GM12878 (cell line): Measurements from ENCODE around the gene FIBCD1. TPM values are rescaled to one million over a fixed set of nuclear protein-coding genes. Genes with fewer than 3 reads are reported as not detected.

Source experiments
- ATAC-seq: fragments of 200-7000 bp; cut with Tn5 transposase; 3 replicates; pipeline ENCODE4 v1.9.1; 2020; ENCODE audit warnings: mild to moderate bottlenecking, moderate library complexity
- BruUV-seq: library from RNA; stranded (reverse); fragments of 400-500 nt; replicated peaks from 2 replicates; lab custom pipeline; 2021; lab: Mats Ljungman, UMichigan
- CTCF ChIA-PET: fragments of 300-600 bp; sonication (Branson Sonifier 250); formaldehyde crosslinking; extraction: SDS; loops from one replicate; lab custom pipeline; 2021; ENCODE audit warnings: inconsistent platforms; lab: Yijun Ruan, JAX
- POLR2A ChIA-PET: fragments of 350-600 bp; formaldehyde crosslinking; extraction: SDS; loops from one replicate; lab custom pipeline; 2021; ENCODE audit warnings: inconsistent platforms; lab: Charles Lee
- RAD21 ChIA-PET: fragments of 300-600 bp; sonication (Branson Sonifier 250); formaldehyde crosslinking; loops from one replicate; lab custom pipeline; 2023; ENCODE audit warnings: antibody characterized with exemption; ENCODE audit not compliant: unreplicated experiment; lab: Charles Lee
- SMC1A ChIA-PET: fragments of 300-600 bp; sonication (Branson Sonifier 250); formaldehyde crosslinking; loops from one replicate; lab custom pipeline; 2023; ENCODE audit not compliant: unreplicated experiment, uncharacterized antibody; lab: Charles Lee
- DNase-seq: peaks from one replicate; pipeline ENCODE4 v3.0.0-alpha.2; 2011; ENCODE audit warnings: low read depth, low spot score
- FAIRE-seq: peaks from 3 replicates; lab custom pipeline; 2011; peaks lifted over from hg19 to GRCh38; lab: Jason Lieb, UNC
- H2AFZ ChIP-seq: 2 replicates; pipeline ENCODE4 v1.6.0; 2011; ENCODE audit warnings: low read depth, low read length, control low read depth; ENCODE audit not compliant: control insufficient read depth
- H3K27ac ChIP-seq: 2 replicates; pipeline ENCODE4 v1.5.1; 2011; ENCODE audit warnings: control low read depth; ENCODE audit not compliant: control insufficient read depth, insufficient read depth
- H3K27me3 ChIP-seq, 2 experiments: replicated peaks in 1 of 2; 2 replicates each; pipeline versions ENCODE4 v1.6.0 to v1.6.1; 2011; ENCODE audit warnings: low read length in 1 of 2; ENCODE audit not compliant: control insufficient read depth in 2 of 2, insufficient read depth in 2 of 2
- H3K36me3 ChIP-seq, 2 experiments: 2 replicates each; pipeline ENCODE4 v1.5.1; 2011; ENCODE audit warnings: low read length in 1 of 2; ENCODE audit not compliant: control insufficient read depth in 2 of 2, insufficient read depth in 2 of 2
- H3K4me1 ChIP-seq: 2 replicates; pipeline ENCODE4 v1.6.1; 2011; ENCODE audit warnings: mild to moderate bottlenecking, low read length, moderate library complexity, mixed read lengths; ENCODE audit not compliant: control insufficient read depth, insufficient read depth
- H3K4me2 ChIP-seq: 2 replicates; pipeline ENCODE4 v1.6.0; 2011; ENCODE audit warnings: control low read depth; ENCODE audit not compliant: control insufficient read depth, insufficient read depth
- H3K4me3 ChIP-seq: fragments of 200-600 bp; sonication (generic); 2 replicates; pipeline ENCODE4 v1.5.1; 2016
- H3K79me2 ChIP-seq: 2 replicates; pipeline ENCODE4 v1.6.0; 2011; ENCODE audit warnings: low read length; ENCODE audit not compliant: control insufficient read depth, insufficient read depth
- H3K9ac ChIP-seq: 2 replicates; pipeline ENCODE4 v1.8.0; 2011; ENCODE audit warnings: low read length, control low read depth, mixed read lengths; ENCODE audit not compliant: control insufficient read depth, insufficient read depth
- H3K9me3 ChIP-seq: replicated peaks from 3 replicates; pipeline ENCODE4 v1.5.1; 2011; ENCODE audit warnings: mild to moderate bottlenecking, low read length; ENCODE audit not compliant: control insufficient read depth, insufficient read depth
- H4K20me1 ChIP-seq: 2 replicates; pipeline ENCODE4 v1.6.0; 2011; ENCODE audit not compliant: control insufficient read depth, insufficient read depth
- CBFB ChIP-seq: IDR thresholded peaks from 2 replicates; pipeline ENCODE4 v1.6.1; 2016; ENCODE audit warnings: antibody characterized with exemption, low read depth
- DPF2 ChIP-seq: fragments of 450-650 bp; IDR thresholded peaks from 2 replicates; pipeline ENCODE4 v1.6.1; 2017; ENCODE audit warnings: mild to moderate bottlenecking
- EP300 ChIP-seq, 2 experiments: fragments of 150-350 bp in 1 of 2; IDR thresholded peaks; 2 replicates each; pipeline ENCODE4 v1.6.1; 2011 to 2012; ENCODE audit warnings: low read depth in 2 of 2, low read length in 2 of 2, borderline replicate concordance in 1 of 2, improper control_type of control experiment in 1 of 2, inconsistent platforms in 1 of 2; ENCODE audit not compliant: control insufficient read depth in 1 of 2
- MEF2B ChIP-seq: fragments of 450-650 bp; IDR thresholded peaks from 2 replicates; pipeline ENCODE4 v1.6.1; 2018; ENCODE audit warnings: mild to moderate bottlenecking, moderate library complexity; ENCODE audit not compliant: partially characterized antibody, poor library complexity, severe bottlenecking
- MTA3 ChIP-seq: IDR thresholded peaks from 2 replicates; pipeline ENCODE4 v1.6.1; 2012; ENCODE audit warnings: low read length, inconsistent platforms, borderline replicate concordance
- NFXL1 ChIP-seq: fragments of 450-650 bp; IDR thresholded peaks from 2 replicates; pipeline ENCODE4 v1.6.1; 2017; ENCODE audit warnings: antibody characterized with exemption, mild to moderate bottlenecking, borderline replicate concordance
- POU2F2 ChIP-seq: IDR thresholded peaks from 3 replicates; pipeline ENCODE4 v1.6.1; 2011; ENCODE audit warnings: low read depth, mild to moderate bottlenecking, low read length, borderline replicate concordance
- RAD21 ChIP-seq: IDR thresholded peaks from 2 replicates; pipeline ENCODE4 v1.6.1; 2011; ENCODE audit warnings: mild to moderate bottlenecking, low read depth, low read length, moderate library complexity; ENCODE audit not compliant: insufficient read depth
- ZNF217 ChIP-seq: fragments of 450-650 bp; IDR thresholded peaks from 2 replicates; pipeline ENCODE4 v1.6.1; 2017; ENCODE audit warnings: antibody characterized with exemption, mild to moderate bottlenecking
- WGBS: methylation state at CpG from one replicate; pipeline ENCODE4 v1.1.6; 2016; ENCODE audit warnings: low lambda C conversion rate; ENCODE audit not compliant: insufficient replicate concordance, insufficient coverage; ENCODE audit errors: missing lambda C conversion rate; 5-methylcytosine and 5-hydroxymethylcytosine counted together
- in situ Hi-C: fragments of 300-500 bp; cut with MboI; formaldehyde crosslinking; loops from 9 replicates; pipeline ENCODE4 v1.14.3; 2018; ENCODE audit warnings: mixed read lengths
- intact Hi-C: fragments of 100-400 bp; cut with micrococcal nuclease; formaldehyde crosslinking; loops from one replicate; pipeline ENCODE4 v1.14.2; 2022; ENCODE audit not compliant: unreplicated experiment
- polyA plus RNA-seq, 11 experiments: library from polyadenylated mRNA; depleted of rRNA in 4 of 11; unstranded in 6 of 11; stranded (reverse) in 5 of 11; fragments of >200 nt; fragmentation: Nextera tagmentation in 4 of 11; fragmentation: Illumina TruSeq in 1 of 11; extraction: Ambion mirVana in 4 of 11; extraction: Trizol in 1 of 11; gene quantifications; 1 replicate in 1 of 11; 2 replicates in 10 of 11; pipeline versions ENCODE4 v1.2.1 to v1.2.3, GENCODE V29; 2011 to 2016; ENCODE audit warnings: inconsistent platforms in 2 of 11, missing spikeins in 2 of 11, low read depth in 1 of 11
- total RNA-seq, 4 experiments: library from RNA; depleted of rRNA in 3 of 4; stranded (reverse); fragments of >200 nt in 3 of 4; fragmentation: Illumina TruSeq in 1 of 4; extraction: Trizol in 1 of 4; gene quantifications; 2 replicates each; pipeline versions ENCODE4 v1.2.1 to v1.2.3, GENCODE V29; 2013 to 2021
- TF ChIP-seq, protein P1 (sequence below): IDR thresholded peaks from 2 replicates; pipeline ENCODE4 v1.6.1; 2012; ENCODE audit warnings: low read length, inconsistent platforms
- TF ChIP-seq, protein P2 (sequence below): IDR thresholded peaks from 2 replicates; pipeline ENCODE4 v1.6.1; 2012; ENCODE audit warnings: low read depth, low read length, improper control_type of control experiment
- TF ChIP-seq, protein P3 (sequence below): fragments of 450-650 bp; IDR thresholded peaks from 2 replicates; pipeline ENCODE4 v1.6.1; 2016; ENCODE audit warnings: mild to moderate bottlenecking

The FIBCD1 gene
- total and polyA plus RNA-seq, 10 of the 15 experiments (the other 5 are each of a cell fraction or from before 2014, with no cell fraction given): 0.04 to 0.95 (median 0.25) TPM; not detected in 6

DNA sequence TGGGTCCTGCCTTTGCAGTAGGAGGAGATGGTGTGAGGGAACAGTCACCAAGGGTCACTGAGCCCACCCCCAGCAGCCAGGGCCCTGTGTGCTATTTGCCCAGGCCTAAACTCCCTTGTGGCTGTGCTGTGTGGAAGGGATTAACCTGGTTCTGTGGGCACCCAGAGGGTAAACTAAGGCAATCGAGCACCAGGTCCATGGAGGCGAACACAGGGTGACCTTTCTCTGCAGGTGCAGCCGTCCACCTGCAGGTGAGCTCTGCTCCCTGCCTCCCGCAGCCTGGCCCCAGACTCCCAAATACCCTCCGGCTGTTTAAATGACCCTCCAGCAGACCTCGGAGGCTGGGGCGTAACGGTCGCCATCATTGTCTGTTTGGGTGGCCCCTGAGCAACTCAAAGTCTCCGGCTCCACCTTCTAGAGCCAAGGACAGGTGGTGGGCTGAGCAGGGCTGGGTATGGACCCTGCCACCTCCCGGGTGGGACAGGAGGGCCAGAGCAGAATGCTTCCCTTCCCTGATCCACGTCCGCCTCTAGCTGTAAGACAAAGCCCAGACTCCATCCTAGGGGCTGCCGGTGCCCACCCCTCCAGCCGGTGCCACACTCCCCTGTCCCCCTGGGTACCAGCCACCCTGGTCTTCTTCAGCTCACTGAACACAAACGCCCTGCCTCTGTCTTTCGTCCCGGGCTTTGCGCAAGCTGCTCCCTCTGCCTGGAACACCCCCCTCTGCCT, 34.1 kb upstream of the FIBCD1 start:
- ChIA-PET RAD21 (no interaction called here), CTCF (no interaction called here), SMC1A (no interaction called here), POLR2A (no interaction called here)
- BruUV-seq: no TSS peak
- no peak for DNase-seq
- Histone ChIP-seq H3K9me3 (no peaks in the 10 kb centered on the region), H4K20me1 (no peaks in the 10 kb centered on the region), H3K4me3 (no peak overlapping the region), H3K4me2 (no peak overlapping the region), H3K79me2 (no peaks in the 10 kb centered on the region), H3K9ac (no peak overlapping the region), H2AFZ (no peak overlapping the region), H3K4me1 (no peaks in the 10 kb centered on the region), H3K27me3 (no peaks in the 10 kb centered on the region; a peak in 1 of 4 replicates), H3K27ac (no peak overlapping the region), H3K36me3 (no peaks in the 10 kb centered on the region)
- intact Hi-C loops: no loop called here
- in situ Hi-C loops: no loop called here
- no peak for FAIRE-seq
- 43% methylated on average over 19 of the region's 19 CpGs for WGBS
- TF ChIP-seq, protein P1, sequence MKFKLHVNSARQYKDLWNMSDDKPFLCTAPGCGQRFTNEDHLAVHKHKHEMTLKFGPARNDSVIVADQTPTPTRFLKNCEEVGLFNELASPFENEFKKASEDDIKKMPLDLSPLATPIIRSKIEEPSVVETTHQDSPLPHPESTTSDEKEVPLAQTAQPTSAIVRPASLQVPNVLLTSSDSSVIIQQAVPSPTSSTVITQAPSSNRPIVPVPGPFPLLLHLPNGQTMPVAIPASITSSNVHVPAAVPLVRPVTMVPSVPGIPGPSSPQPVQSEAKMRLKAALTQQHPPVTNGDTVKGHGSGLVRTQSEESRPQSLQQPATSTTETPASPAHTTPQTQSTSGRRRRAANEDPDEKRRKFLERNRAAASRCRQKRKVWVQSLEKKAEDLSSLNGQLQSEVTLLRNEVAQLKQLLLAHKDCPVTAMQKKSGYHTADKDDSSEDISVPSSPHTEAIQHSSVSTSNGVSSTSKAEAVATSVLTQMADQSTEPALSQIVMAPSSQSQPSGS: no peak
- TF ChIP-seq EP300 (IDR thresholded peaks at IDR 0.05; ENCODE audit: borderline replicate concordance in 1 of 2, control insufficient read depth in 1 of 2, low read depth in 2 of 2, low read length in 2 of 2) (no peak), ZNF217 (no peak), RAD21 (no peak), MEF2B (no peak), DPF2 (no peak), NFXL1 (no peak), CBFB (no peak), MTA3 (no peak), POU2F2 (no peak)
- TF ChIP-seq, protein P2, sequence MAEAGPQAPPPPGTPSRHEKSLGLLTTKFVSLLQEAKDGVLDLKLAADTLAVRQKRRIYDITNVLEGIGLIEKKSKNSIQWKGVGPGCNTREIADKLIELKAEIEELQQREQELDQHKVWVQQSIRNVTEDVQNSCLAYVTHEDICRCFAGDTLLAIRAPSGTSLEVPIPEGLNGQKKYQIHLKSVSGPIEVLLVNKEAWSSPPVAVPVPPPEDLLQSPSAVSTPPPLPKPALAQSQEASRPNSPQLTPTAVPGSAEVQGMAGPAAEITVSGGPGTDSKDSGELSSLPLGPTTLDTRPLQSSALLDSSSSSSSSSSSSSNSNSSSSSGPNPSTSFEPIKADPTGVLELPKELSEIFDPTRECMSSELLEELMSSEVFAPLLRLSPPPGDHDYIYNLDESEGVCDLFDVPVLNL: no peak
- TF ChIP-seq, protein P3, sequence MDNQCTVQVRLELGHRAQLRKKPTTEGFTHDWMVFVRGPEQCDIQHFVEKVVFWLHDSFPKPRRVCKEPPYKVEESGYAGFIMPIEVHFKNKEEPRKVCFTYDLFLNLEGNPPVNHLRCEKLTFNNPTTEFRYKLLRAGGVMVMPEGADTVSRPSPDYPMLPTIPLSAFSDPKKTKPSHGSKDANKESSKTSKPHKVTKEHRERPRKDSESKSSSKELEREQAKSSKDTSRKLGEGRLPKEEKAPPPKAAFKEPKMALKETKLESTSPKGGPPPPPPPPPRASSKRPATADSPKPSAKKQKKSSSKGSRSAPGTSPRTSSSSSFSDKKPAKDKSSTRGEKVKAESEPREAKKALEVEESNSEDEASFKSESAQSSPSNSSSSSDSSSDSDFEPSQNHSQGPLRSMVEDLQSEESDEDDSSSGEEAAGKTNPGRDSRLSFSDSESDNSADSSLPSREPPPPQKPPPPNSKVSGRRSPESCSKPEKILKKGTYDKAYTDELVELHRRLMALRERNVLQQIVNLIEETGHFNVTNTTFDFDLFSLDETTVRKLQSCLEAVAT: no peak
- no peak for ATAC-seq
